AG20443 (cell line): ENCODE measurements around the gene MIA.
"Not testable (repeated sequence)": the region's sequence is repeated elsewhere in the genome, so short reads cannot be mapped to it uniquely, and the experiment has no call there.

Source experiments
- DNase-seq: peaks from one replicate; pipeline ENCODE4 v3.0.0; 2012; ENCODE audit warnings: low spot score, mixed read lengths

Gene MIA

DNA sequence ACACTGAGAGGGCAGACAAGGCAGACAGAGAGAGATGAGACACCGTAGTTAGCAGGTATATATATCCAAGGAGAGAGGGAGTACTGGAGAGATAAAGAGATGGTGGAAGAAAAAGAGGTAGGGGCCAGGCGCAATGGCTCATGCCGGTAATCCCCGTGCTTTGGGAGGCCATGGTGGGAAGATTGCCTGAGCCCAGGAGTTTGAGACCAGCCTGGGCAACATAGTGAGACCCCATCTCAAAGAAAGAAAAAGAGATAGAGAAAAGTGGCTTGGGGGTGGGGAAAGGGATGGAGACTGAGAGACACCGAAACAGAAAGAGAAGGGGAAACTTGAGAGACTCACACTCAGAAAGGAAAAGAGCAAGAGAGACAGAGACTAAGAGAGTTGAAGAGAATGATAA is 5.3 kb downstream of the MIA start:
- DNase-seq, result no peak

GRCh38 chr19:40781140-40781539 is 5.8 kb downstream of the MIA start:
- DNase-seq, result no peak

DNA sequence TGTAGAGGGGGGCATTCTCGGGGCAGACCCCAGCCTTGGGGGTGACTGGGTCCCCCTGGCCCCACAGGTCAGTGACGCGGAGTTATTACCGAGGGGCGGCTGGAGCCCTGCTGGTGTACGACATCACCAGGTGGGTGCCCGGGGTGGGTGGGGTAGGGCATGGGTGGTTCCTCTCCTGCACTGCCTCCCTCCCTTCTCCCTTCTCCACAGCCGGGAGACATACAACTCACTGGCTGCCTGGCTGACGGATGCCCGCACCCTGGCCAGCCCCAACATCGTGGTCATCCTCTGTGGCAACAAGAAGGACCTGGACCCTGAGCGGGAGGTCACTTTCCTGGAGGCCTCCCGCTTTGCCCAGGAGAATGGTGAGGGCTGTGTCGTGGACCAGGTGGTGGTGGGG is 8.4 kb downstream of the MIA start:
- DNase-seq, result no peak

DNA sequence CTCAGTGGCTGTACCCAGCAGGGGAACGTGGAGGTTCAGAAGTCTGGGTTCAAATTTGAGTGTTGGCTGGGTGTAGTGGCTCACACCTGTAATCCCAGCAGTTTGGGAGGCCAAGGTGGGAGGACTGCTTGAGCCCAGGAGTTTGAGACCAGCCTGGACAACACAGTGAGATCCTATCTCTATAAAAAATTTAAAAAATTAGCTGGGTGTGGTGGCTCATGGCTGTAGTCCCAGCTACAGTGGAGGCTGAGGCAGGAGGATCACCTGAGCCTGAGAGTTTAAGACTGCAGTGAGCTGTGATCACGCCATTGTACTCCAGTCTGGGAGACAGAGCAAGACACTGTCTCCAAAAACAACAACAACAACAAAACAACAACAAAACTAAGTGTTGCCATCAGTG is 8.8 kb downstream of the MIA start:
- DNase-seq, result not testable (repeated sequence)

- no peak for DNase-seq
These were observed 10.2 kb downstream of the MIA start for GRCh38 chr19:40785526-40785925.

DNA sequence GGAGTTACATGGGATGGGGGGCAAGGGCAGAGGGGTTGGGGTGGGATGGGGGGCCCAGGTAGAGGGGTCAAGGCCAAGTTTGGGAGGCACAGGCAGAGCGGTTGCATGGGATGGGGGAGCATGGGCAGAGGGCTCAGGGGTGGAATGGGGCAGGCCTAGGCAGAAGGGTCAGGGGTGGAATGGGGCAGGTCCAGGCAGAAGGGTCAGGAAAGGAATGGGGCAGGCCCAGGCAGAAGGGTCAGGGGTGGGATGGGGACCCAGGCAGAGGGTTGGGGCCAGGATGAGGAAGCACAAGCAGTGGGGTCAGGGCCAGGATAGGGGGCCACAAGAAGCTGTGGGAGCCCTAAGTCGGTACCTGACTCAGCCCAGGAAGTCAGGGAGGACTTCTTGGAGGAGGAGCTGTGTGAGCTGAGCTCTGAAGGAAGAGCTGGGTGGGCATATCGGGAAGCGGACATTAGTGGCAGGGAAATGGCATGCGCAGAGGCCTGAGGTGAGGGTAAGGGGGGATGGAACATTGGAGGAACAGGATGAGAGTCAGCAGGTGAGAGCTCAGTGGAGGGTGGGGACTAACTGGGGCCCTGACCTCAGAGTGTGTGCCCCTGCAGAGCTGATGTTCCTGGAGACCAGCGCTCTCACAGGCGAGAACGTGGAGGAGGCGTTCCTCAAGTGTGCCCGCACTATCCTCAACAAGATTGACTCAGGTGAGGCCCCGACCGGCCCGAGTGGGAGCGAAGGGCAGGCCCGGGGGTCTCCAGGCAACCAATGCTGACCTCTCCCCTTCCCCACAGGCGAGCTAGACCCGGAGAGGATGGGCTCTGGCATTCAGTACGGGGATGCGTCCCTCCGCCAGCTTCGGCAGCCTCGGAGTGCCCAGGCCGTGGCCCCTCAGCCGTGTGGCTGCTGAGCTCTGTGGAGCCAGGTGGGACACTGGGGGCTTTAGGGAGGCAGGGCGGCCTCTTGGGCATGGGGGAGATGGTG is 11.0 kb downstream of the MIA start:
- no peak for DNase-seq

- no peak for DNase-seq
These were observed 16.0 kb downstream of the MIA start for GRCh38 chr19:40791349-40791748.

GRCh38 chr19:40791996-40792395 is 16.7 kb downstream of the MIA start:
- no peak for DNase-seq

GRCh38 chr19:40797166-40797962 is 22.0 kb downstream of the MIA start:
- no peak for DNase-seq

- peak; percentile 79 for DNase-seq
These were observed 22.8 kb downstream of the MIA start for GRCh38 chr19:40797963-40798682.

DNA sequence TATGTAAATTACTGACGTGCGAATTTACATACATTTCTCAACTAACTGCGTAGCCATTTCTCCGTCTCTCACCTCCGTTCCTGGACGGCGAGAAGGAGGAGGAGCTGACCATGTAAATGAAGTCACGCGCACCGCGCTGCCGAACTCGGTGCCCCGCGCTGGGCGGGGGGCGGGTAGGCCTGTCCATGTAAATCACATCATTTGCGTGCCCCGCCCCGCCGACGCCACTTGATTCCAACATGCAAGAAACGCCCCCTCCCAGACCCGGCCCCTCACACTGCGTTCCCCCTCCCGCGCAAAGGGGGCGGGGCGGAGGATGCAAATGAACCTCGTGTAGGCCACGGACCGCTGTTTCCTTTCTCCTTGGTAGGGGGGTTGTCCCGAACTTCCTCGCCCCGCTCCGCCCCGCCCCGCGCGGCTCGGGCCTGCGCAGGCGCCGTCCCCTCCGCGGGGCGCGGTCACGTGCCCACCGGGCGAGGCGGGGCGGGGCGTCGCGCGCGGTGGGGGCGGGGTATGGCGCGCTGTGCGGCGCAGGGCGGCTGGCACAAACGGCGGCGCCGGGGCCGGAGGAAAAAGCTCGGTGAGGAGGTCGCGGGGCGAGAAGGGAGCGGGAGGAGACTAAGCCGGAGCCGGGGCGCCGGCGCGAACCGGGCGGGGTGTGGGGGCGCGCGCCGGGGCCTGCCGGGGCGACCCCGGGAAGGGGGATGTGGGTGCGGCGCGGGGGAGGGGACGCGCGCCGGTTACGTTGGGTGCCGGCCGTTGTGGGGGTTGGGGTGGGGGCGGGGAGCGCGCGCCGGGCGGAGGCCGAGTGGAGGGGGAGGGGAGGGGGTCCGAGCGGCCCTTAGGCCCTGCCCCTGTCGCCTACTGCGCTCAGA is 23.6 kb downstream of the MIA start, which contains the start of gene EGLN2:
TSS of gene EGLN2 (plus strand) at position 509 of the 875 bp plus-strand sequence. CDS start 1,382 bp downstream, outside the sequence.
- DNase-seq, result peak; percentile 97

DNA sequence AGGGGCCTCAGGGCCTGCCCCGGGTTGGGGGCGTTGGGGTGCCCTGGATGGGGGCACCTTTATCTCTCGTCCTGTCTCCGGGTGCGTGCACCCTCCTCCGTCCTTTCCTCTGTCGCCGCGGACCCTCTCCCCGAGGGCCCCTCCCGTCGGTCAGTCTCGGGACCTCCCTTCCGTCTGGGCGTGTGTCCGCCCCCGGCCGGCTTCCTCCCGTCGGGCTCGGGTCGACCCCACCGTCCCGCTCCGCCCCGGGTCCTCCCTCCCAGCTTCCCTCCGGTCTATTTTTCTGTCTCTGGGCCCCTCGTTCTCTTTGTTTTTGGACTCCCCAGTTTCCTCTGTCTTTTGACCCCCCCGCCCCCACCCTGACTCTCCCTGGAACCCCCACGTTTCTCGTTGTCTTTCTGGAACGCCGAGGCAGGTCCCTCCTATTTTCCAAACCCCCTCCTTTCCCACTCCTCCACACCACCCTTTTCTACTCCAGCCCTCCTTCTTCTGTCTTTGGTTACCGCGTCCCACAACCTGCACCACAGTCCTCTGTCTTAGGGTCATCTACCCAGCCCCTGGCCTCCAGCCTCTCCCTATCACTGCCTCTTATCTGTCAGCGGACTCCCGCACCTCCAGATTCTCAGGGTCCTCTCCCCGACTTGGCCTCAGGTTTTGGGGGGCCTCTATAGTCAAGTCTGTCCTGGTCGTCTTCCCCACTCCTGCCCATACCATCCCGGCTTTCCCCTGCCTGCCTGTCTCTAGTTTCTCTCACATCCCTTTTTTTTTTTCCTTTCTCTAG is 24.4 kb downstream of the MIA start:
- peak; percentile 31 for DNase-seq

GRCh38 chr19:40800339-40800996 is 25.1 kb downstream of the MIA start:
- no peak for DNase-seq

DNA sequence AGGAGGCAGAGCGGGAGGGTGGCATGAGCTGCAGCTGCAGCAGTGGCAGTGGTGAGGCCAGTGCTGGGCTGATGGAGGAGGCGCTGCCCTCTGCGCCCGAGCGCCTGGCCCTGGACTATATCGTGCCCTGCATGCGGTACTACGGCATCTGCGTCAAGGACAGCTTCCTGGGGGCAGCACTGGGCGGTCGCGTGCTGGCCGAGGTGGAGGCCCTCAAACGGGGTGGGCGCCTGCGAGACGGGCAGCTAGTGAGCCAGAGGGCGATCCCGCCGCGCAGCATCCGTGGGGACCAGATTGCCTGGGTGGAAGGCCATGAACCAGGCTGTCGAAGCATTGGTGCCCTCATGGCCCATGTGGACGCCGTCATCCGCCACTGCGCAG is 25.7 kb downstream of the MIA start:
- DNase-seq, result no peak

DNA sequence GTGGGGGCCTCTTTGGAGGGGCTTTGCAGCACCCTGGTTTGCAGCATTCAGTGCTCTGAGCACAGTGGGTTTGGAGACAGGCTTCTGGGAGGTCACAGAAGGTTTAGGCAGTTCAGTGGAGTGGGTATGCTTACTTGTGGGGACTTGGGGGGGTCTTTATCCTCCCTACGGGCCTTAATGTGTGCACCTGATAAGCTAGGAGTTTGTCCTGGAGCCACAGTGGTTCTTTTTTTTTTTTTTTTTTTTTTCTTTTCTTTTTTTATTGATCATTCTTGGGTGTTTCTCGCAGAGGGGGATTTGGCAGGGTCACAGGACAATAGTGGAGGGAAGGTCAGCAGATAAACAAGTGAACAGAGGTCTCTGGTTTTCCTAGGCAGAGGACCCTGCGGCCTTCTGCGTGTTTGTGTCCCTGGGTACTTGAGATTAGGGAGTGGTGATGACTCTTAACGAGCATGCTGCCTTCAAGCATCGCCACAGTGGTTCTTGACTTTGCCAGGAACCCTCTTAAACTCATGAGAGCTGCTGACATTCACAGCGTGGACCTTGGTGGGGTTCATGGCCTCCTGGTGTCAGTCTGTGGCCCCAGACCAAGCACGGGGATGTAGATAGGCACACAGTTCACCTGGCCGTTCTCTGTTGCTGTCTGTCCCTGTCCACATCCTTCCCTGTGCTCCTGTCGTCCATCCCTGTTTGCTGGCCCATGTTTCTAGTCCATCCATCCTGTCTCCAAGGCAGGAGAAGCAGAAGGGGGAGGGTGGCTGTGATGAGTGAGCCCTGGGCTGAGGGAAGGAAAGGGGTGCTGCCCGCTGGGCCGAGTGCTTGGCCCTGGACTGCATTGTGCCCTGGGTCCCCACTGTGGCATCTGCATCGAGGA is 26.3 kb downstream of the MIA start:
- no peak for DNase-seq

DNA sequence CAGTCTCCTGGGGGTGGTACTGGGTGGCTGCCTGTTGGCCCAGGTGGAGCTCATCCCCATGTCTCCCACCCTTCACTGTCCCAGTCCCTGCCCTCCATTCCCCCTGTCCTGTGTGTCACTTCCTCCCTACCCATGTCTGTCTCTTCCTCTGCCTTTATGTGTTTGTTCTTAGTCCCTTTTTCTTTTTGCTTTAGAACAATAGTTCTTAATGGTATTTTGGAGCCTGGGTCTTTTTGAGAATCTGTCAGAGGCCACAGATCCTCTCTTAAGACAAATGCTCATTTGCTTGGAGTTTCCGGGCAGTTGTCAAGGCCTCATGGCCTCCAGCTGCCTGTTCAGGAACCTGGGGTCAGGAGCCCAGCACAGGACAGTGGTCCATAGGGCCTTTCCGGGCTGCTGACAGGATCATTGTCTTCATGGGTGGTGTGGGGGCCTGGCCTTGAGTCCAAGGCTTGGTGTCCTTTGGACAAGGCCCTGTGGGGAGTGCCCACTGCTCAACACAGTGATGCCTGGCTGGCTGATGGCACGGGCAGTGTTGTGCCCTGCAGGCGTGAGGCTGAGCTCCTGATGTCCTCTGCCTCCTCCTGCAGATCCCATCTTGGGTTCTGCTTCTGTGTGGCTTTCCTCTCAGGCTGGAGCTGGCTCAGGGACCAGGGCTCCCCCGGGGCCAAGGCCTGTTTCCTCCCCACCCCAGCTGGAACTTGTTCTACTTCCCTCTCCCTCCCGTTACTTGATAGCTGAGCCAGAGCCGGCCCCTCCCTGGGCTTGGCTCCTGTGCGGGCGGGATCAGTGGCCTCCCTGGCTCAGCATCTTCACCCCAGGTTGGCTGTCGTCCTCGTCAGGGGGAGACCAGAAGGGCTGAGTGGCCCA is 27.2 kb downstream of the MIA start:
- no peak for DNase-seq

GRCh38 chr19:40803170-40803856 is 28.0 kb downstream of the MIA start:
- DNase-seq, result no peak
